OCI-LY3 (cell line): ENCODE data around the gene RXFP3.

ENCODE experiments used
- EZH2phosphoT487 ChIP-seq: fragments of 200-600 bp; shearing (Covaris generic); IDR thresholded peaks from 2 replicates; pipeline ENCODE4 v1.6.1; 2018; ENCODE audit warnings: antibody characterized with exemption, mixed run types, low read depth
- TF ChIP-seq, protein P1 (sequence below): fragments of 200-600, 300-600 bp; sonication (generic); IDR thresholded peaks from 2 replicates; pipeline ENCODE4 v1.5.1; 2014; ENCODE audit warnings: antibody characterized with exemption, low read length, low read depth

DNA sequence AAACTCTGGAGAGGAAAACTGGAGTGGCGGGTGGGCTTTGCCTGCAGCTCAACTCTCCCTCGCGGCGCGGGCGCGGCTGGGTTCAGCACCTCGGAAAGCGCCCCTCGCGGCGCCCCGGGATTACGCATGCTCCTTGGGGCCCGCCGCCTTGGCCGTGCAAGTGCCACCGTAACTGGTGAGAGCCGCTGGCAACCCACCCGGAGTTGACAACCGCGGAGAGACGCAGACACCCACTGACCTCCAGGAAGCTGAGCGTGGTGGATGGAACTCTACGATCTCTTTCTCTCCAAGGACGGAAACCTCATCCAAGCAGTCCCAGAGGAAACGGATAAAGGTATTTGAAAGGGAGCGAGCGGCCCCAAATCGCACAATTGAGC, 194 bp upstream of the RXFP3 start:
- TF ChIP-seq, protein P1, sequence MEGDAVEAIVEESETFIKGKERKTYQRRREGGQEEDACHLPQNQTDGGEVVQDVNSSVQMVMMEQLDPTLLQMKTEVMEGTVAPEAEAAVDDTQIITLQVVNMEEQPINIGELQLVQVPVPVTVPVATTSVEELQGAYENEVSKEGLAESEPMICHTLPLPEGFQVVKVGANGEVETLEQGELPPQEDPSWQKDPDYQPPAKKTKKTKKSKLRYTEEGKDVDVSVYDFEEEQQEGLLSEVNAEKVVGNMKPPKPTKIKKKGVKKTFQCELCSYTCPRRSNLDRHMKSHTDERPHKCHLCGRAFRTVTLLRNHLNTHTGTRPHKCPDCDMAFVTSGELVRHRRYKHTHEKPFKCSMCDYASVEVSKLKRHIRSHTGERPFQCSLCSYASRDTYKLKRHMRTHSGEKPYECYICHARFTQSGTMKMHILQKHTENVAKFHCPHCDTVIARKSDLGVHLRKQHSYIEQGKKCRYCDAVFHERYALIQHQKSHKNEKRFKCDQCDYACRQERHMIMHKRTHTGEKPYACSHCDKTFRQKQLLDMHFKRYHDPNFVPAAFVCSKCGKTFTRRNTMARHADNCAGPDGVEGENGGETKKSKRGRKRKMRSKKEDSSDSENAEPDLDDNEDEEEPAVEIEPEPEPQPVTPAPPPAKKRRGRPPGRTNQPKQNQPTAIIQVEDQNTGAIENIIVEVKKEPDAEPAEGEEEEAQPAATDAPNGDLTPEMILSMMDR: no peak
- no peak for TF ChIP-seq EZH2phosphoT487
